EL (cell line): ENCODE data around the gene FILIP1L.
A peak's percentile ranks its signal among the peaks of the same experiment; 100 is the strongest.

Source experiments
- DNase-seq: peaks from one replicate; pipeline ENCODE4 v3.0.0-alpha.2; 2016

FILIP1L gene

DNA sequence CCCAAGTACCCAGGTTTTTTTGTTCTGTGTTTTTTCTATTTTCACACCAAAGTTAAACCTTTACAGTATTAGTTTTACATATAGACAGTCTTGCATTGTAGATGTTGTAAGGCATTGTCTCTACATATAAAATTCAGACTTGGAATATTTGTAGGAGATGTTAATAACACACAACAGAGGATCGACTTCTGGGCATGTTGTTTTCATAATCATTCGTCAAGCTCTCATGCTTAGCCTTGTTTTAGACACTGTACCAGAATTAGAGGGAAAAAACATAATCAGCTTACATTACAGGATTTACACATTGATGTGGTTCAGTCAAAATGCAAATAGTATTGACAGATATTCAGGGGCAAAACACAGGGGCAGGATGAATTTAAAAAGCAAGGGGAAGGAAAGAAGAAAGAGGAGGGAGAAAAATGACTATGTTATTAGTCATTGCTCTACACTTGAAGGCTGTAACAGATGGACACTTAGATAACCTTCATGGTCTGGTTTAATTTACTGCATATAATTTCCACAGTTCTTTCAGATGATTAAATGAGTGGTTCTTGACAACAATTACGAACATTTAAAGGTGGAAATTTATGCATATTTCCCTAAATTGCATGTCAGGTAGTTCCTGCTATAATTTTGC, 289.2 kb downstream of the FILIP1L start:
- DNase-seq, result peak; percentile 61

DNA sequence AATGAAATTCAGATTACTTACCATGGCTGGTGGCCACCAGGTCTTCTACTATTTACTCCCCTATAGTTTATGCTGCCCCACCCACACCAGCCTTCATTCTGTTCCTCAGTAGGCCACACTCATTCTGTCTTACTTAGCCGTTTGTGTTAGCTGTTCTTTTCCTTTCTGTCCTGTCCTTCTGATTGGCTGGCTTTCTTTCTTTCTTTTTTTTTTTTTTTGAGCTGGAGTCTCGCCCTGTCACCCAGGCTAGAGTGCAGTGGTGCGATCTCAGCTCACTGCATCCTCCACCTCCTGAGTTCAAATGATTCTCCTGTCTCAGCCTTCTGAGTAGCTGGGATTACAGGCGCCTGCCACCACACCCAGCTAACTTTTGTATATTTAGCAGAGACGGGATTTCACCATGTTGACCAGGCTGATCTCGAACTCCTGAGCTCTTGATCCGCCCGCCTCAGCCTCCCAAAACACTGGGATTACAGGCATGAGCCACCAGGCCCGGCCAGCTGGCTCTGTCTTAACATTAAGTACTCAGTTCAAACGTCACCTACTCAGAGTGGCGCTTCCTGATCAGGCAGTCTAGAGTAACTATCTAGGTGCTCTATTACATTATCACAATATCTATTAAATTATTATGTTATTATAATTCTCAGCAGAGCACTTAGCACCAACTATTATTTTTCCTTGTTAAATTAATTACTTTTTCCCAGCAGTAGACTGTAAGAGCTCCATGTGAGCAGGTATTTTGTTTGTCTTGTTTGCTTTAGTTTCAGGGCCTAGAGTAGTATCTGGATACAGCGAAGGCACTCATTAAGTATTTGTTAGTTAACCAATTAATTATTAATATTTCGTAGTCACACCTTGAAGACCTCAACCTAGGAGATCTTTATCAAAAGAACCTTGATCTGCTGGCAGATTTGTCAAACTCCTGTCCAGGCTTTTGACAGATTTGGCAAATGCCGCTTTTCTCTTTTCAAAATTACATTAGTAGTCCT, 290.3 kb downstream of the FILIP1L start:
- DNase-seq, result no peak

DNA sequence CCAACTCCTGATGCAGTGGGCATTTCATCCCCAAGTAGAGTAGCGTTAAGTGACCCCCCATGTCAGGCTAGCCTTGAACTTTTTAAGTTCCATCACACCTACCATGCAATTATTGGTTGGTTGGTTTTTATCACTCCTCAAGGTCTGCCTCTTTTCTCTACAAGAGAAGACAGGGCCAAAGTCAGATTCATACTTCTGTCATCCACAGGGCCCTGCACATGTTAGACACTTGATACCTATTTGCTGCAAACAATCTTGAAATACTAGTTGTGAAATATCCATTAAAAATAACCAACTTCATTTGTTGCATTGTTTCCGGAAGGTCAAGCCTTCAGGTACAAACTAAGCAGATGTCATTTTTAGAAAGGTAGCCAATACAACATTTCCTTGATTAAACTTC, 295.5 kb downstream of the FILIP1L start:
- DNase-seq, result no peak

DNA sequence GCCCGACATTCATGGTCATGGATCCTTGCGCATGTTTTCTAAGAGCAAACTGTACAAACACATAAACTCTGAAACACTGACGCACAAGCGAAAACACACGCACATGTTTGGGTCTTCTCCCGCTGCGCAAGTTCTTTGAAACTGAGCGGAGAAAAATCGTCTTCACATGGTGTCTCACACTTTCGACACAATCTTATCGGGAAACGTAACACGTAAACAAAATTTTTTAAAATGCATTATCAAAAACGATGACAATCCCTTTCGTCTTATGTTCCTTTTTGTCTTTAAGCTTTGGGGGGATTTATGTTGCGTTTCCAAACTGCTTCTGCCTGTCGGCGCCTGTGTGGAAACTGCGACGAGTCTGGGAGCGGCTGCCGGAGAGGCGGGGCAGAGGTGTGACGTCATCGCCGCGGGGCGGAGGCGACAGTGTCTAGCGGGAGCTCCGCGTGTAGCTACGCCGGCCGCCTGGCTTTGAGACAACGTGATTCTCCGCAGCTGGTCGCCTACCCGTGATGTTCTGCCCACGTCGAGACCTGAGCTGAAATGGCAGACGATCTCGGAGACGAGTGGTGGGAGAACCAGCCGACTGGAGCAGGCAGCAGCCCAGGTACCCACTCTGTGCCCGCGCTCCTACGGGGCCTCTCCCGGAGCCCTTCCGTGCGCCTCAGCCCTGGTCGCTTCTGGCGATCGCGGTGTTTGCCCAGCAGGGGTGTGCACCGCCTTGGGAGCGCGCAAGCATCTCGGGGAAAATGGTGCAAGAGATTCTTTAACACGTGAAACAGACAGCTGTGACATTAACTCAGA, 296.7 kb downstream of the FILIP1L start, which contains the start of gene CMSS1:
CMSS1 (plus strand) TSS at position 426 of the 804 bp plus-strand sequence.
- DNase-seq, result peak; percentile 90

DNA sequence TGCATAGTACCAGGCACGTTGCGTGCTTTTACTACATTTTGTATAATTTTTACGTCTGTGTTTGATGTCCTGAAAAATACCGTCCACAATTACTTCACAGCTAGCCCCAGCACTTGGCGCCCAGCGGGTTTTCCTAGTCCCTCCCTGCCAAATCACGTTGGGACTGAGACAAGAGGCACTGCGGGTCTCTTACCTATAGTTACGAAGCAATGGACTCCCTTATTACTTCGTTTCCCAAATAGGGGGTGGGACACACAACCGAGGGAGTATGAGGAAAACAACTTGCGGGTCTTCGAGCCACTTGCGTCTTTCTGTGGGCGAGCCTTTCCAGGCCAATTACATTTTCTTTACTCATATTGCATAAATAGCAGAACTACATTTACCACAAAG, 297.3 kb downstream of the FILIP1L start:
- no peak for DNase-seq

DNA sequence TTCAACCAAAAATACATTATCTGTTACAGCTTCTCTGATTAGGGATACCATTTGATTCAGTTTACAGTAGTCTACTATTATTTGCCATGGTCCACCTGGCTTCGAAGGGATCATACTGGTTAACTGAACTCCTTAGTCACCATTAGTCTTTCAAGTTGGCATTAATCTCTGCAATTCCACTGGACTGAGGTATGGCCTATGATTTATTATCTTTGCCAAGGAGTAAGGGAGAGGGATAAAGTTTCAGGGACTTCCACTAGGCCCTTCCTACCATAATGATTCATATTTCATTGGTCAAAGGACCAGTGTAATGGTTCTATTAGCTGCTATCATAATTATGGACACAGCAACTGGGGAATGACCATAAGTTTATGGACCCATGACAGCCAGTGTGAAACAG, 303.9 kb downstream of the FILIP1L start:
- no peak for DNase-seq

DNA sequence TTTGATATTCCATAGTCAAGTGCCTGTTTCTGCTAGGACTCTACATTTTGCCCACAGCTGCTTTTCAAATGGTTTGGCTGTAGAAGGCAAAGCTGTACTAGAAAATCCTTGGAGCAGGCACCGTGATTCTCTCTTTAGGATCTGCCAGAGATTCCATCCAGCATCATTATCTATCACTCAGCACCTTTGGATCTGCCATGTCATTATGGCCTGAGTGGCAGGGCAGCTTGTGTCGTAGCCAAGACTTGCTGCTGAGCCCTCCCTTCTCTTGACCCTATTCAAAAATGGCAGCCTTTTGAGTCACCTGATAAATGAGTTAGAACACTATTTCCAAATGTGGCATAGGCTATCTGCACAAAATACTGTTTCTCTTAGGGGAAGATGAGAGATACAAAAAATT, 304.7 kb downstream of the FILIP1L start:
- no peak for DNase-seq

DNA sequence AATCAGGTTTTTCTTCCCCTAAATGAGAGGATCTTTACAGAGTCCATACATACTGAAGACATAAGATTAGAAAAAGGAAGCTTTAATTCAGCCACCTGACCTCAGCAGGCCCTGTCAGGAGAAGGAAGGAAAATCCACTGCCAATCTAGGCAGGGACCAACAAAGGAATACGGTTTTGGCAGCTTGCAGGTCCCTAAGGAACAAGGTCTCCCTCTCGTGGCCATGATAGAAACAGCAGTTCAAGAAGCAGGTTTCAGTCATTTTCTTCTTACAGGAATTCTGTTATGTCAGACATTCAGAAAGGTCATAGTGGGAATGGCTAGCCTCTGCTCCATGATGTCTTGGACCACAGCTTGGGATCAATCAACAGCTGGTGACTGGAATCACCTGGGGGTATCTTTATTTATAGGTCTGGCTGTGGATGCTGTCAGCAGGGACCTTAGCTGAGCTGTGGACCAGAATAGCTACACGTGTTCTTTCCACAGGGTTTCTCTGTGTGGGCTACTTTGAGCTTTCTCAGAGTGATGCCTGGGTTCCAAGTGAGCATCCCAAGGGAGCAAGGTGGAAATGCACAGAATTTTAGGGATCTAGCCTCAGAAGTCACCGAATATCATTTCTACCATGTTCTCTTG, 306.0 kb downstream of the FILIP1L start:
- peak; percentile 76 for DNase-seq

DNA sequence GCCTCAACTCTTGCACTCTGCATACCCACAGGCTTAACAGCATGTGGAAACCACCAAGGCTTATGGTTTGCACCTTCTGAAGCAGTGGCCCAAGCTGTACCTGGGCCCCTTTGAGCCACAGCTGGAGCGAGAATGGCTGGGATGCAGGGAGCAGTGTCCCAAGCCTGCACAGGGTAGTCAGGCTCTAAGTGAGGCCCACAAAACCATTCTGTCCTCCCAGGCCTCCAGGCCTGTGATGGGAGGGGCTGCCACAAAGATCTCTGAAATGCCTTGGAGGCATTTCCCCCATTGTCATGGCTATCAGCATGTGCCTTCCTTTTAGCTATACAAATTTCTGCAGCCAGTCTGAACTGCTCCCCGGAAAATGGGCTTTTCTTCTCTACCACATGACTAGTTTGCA, 309.1 kb downstream of the FILIP1L start:
- DNase-seq, result no peak

DNA sequence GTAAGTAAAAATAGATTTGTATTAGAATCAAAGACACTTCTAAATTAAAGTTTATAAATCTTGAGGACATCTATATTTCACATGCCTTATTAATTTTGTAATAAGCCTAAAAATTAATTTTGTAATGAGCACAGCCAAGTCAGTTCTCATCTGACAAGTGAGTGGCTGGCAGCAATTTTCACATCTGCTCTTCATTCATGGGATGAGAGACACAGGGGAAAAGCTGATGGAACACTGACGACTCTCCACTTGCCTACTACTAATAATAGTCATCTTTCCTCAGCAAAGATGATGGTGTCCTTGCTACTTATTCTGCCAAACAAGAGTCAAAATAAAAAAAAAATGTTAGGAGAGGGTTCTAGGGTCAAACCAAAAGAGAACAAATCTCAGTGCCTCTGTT, 311.0 kb downstream of the FILIP1L start:
- no peak for DNase-seq

DNA sequence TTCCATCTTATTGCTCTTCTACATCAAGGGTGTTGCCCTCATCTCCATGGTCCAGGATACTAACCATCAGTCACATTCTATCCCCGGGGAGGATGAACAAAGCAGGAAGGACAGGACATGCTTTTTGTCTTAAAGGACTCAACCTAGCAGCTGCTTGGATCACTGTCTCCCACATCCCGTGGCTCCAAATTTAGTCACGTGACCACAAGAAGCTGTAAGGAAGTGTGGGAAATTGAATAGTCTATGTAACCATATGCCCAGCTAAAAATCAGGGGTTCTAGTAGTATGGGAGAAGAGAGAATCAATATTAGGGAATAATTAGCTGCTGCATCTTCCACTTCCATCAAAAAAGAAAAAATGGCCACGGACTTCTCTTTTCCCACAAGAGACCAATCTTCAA, 314.9 kb downstream of the FILIP1L start:
- no peak for DNase-seq

DNA sequence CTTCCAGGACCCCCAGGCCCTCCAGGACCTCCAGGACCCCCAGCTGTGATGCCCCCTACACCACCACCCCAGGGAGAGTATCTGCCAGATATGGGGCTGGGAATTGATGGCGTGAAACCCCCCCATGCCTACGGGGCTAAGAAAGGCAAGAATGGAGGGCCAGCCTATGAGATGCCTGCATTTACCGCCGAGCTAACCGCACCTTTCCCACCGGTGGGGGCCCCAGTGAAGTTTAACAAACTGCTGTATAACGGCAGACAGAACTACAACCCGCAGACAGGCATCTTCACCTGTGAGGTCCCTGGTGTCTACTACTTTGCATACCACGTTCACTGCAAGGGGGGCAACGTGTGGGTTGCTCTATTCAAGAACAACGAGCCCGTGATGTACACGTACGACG, 318.7 kb downstream of the FILIP1L start:
- no peak for DNase-seq

DNA sequence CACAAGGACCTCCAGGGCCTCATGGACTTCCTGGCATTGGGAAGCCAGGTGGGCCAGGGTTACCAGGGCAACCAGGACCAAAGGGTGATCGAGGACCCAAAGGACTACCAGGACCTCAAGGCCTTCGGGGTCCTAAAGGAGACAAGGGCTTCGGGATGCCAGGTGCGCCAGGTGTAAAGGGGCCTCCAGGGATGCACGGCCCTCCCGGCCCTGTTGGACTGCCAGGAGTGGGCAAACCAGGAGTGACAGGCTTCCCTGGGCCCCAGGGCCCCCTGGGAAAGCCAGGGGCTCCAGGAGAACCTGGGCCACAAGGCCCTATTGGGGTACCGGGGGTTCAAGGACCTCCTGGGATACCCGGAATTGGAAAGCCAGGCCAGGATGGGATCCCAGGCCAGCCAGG, 319.8 kb downstream of the FILIP1L start:
- no peak for DNase-seq

DNA sequence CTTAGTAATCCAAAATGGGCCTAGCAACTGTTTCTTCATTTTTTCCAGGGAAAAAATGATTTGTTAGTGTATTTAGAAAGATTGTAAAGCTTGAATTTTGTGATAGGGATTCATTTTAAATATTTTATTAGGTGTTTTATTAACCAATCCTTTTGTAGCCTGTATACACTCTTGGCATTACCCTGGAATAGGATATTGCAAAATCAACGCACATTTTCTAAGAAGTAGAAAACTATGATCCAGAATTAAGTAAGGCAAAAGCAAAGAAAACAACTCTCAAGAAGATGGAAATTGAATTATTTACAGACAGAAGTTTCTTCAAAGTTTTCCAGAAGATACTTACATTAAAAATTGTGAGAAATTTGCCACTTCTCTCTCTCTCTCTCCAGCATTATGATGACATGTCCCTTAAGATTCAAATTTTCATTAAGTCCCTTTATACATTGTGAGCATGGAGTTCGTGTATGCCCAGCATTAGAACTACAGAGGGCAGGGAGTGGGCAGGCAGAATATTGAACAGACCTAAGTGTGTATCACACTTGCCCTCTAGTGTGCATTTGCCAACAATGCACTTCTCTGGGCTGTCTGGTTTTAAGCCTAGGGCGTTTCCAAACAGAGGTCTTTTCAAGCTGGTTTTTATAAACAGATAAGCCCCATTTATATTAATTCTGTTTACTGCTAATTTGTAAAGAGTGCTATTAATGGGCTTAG, 325.1 kb downstream of the FILIP1L start:
- DNase-seq, result peak; percentile 68
